ENCODE data around the gene PKIG. TPM values are rescaled to one million over a fixed set of nuclear protein-coding genes. Genes with fewer than 3 reads are reported as not detected.

The PKIG gene
- total RNA-seq, 1 donor from 2014 or later = 151 TPM

DNA sequence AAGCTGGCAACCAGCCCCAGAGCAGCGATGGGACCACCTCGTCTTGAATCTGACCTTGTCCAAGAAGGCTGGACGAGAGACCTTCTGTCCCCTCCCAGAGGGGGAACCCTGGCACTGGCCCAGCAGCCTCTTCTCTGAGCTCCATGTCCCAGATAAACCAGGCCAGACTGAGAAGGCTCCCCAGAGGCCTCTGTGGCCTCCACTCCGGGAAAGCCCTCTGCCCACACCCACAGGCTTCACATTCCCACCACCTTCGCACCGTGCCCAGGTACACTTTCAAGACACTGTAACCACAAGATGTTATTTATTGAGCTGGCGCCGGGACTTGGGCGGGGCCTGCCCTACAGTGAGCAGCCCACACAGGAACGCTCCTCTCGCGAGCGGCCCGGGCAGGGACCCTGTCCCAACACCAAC is 35.9 kb downstream of the PKIG start:
- no peak for DNase-seq (ENCODE audit: low read depth in 2 of 2)

DNA sequence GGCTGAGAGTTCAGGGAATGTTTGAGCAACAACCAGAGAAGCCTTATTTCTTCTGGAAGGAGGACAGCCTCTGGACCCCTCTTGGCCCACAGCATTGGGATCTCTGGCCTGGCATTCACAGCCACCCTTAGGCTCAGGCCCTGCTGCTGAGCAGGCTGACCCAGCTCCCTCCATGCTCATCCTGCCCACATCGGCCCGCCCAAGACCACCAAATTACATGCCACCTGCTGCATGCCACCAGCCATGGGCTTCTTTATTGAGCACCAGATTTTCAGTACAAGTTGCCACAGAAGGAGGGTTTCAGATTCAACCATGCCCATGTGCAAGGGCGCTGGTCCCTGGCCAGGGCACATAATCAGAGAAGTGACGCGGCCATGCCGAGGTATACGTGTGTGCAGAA is 36.9 kb downstream of the PKIG start:
- DNase-seq (ENCODE audit: low read depth in 2 of 2) = no peak

DNA sequence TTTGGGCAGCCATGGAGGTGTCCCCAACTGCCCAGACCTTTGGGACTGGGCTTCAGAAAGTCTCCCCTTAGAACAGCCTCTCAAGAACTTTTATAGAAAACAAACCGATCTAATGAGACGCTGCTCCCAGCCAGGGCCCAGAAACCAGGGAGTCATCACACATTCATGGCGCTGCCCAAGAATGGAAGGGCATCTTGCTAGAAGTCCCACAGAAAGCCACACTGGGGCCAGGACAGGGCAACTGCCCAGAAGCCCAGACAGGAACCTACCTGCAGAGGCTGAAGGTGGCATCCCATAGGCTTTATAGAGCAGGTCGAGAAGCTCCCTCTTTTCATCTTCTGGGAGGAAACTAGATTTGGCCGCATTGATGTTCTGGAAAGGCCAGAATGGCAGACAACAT is 37.7 kb downstream of the PKIG start:
- no peak for DNase-seq (ENCODE audit: low read depth in 2 of 2)

DNA sequence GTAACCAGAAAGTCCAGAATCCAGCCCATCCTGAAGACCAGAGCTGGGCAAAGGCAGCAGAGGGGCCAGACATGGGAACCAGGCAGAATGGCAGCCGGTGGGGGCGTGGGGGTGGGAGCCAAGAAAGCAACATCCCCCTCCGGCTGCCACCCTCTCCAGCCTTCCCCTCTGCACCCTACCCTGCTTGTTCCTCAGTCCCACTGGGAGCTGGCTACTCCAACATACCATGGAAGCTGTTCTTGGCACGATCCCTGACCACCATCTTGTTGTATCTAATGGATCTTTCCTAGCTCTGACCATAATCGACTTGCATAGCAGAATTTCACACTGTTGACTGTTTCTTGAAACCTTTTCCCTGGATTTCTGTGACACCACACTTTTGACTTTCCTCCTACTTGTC is 38.9 kb downstream of the PKIG start:
- DNase-seq (ENCODE audit: low read depth in 2 of 2) = no peak

DNA sequence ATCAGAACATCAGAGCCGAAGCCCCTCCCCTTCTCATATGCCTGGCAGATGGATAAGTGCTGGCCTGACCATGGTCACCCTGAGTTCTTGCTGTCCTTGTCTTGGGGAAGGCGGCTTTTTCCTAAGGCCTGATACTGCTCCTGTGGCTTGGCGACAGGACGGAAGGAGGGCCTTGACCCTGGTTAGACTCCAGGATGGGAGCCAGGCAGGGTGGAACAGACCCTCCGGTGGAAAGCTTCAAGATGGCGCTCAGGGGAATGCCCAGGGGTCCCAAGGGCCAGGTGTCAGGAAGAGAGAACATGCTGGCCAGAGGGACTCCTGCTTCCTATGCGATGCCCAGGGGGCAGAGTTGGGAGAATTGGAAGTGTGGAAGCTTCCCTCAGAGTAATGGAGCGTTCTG is 39.6 kb downstream of the PKIG start:
- DNase-seq (ENCODE audit: low read depth in 2 of 2) = no peak

DNA sequence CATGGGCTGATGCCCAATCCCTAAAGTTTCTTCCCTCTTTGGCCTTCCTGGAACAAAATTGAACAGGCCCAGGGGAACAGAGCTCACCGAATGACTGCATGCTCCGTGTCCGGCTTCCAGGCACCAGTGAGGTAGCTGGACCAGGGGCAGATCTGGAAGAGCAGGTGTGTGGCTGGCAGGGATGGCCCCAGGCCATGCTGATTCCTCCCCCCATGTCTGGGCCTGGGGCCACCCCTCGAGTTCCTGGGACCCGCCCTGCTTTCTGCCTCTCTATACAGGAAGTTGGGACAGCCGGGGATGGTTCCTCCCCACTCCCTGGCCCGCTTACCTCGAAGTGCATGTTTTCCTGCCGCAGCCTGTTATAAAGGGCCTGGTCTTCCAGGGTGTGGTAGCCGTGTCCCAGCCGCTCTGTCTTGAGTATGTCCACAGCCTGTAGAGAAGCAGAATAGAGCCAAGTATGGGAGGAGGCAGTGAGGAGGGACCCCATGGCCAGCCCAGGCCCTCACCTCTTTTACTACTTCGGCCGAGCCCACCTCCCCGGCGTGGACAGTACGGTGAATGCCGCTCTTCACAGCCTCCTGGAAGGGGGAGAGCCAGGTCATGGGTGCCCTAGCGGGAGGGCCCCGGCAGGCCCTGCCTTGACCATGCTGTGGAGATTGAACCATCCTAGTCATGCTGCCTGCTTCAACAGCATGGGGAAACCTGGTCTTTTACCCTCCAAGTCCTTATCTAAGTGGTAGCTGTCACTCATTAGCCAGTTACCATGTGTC is 40.3 kb downstream of the PKIG start:
- DNase-seq (ENCODE audit: low read depth in 2 of 2) = no peak

DNA sequence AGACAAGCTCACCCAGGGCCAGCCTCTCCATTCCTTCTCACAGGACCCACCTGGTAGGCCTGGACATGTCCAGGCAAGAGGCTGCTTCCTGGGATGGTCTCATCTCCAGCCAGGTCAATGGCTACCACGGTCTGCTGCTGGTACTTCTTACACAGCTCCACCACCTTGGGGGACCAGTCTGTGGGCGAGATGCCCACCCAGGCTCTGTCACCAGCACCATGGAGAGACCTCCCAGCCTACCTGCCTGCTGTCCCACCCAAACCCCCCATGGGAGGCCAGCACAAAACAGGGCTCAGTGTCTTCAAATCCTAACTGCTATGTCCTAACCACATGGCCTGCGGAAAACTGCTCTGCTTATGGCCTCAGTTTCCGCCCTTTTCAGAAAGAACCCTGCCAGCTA is 41.8 kb downstream of the PKIG start:
- DNase-seq (ENCODE audit: low read depth in 2 of 2) = no peak

DNA sequence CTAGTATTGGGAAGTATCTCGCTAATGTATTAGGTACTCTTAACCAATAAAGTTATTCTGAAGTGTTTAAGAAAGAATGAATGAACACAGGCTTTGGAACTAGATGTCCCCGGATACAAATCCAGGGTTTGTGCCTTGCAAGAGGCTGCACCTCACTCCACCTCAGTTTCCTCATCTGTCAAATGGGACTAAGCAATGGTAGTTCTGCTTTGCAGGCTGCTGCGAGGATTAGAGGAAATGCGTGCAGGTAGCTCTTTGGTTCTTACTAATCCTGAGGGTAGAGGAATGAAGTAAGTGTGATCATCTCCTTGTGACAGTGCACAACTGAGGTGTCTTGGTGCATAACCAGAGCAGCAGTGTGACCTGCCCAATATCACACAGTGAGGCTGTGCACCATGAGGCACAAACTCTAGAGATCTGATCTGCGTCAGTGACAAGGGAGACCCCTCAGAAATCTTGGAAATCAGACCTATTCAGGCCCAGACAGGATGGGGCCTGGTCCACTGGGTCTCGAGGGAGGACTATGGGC is 42.4 kb downstream of the PKIG start:
- no peak for DNase-seq (ENCODE audit: low read depth in 2 of 2)

DNA sequence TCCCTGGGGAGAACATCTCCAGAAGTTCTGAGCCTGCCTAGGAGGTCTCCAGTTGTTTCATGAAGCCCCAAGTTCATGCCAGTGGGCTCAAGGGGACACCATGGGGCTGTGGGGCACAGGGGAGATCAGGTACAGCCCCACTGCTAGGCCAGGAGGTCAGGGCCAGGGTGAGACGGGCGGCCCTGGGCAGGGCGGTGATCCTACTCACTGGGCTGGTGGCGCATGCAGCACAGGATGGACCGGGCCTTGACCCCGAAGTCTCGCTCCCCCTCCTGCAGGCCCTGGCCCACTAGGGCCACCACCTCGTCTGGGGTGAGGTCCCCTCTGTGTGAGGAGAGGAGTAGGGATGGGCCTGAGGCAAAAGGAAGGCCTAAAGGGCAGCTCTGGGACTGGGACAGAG is 43.0 kb downstream of the PKIG start:
- DNase-seq (ENCODE audit: low read depth in 2 of 2) = no peak

DNA sequence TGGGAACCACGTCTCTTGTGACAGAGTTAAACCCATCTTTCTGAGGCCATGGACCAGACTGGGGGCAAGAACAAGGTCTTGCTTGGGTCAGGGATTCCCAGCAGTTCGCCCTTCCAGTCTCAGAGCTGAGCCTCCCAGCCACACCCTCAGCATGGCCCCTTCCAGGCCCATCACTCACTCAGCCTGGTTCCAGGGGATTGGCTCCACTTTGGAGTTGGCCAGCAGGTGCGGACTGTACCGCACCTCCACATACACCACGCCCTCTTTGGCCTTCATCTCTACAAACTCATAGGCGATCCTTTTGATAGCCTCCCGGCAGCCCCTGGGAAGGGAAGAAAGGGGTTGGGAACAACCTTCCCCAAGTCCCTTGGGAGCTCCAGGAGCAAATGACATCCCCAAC is 43.9 kb downstream of the PKIG start:
- no peak for DNase-seq (ENCODE audit: low read depth in 2 of 2)

DNA sequence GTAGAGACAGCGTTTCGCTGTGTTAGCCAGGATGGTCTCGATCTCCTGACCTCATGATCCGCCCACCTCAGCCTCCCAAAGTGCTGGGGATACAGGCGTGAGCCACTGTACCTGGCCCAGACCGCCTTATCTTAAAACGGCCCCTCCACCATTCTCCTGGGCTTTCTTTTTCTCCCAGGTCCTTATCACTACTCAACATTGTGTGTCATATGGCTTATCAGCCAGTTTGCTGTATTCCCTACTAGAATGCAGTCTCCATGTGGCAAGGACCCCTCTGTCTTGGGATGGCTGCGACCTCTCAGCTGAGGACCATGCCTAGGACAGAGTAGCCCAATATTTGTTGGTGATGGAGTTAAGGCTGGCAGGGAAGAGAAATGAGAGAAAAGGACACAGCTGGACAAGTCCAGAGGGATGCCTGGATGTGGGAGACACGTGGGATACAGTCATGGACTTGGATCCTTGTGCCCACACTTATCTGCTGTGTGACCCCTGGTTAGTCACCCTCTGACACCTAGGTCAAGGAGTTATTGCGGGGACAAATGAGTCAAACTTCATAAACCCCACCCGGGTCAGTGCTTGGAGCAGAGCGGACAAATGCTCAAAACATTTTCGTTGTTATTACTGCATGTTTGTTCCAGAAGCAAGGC is 45.1 kb downstream of the PKIG start:
- DNase-seq (ENCODE audit: low read depth in 2 of 2) = no peak

DNA sequence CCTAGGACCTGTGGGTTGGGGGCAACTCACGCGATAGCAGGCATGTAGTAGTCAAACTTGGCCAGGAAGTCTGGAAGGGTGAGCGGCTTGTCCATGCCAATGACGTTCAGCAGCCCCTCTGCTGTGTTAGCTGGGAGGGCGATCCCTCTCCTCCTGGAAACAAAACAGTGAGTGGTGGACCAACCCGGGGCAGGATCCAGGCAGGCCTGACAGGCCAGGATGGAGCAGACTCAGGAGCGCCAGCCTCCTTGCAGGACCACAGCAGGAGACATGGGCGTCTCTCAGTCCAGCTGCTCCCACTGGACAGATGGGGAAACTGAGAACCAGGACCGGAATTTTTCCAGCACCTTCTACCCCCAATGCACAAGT is 46.6 kb downstream of the PKIG start:
- no peak for DNase-seq (ENCODE audit: low read depth in 2 of 2)

DNA sequence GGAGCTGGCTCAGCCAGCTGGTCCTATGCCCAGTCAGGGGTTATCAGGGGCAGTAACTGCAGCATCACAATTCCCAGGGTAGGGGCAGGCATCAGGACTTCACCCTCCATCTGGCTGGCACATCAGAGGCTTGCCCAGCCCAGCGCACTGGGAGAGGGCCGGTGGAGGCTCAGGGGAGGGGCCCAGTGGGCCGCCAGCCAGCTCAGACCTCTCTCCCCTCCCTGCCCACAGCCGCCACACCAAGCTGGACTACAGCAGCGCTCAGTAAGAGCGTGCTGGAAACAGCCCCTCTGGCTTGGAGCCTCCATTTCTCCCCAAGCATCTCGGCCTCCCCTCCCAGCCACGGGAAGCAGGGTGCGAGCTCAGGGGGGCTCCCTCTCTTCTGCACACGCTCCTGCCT is 47.2 kb downstream of the PKIG start:
- no peak for DNase-seq (ENCODE audit: low read depth in 2 of 2)

DNA sequence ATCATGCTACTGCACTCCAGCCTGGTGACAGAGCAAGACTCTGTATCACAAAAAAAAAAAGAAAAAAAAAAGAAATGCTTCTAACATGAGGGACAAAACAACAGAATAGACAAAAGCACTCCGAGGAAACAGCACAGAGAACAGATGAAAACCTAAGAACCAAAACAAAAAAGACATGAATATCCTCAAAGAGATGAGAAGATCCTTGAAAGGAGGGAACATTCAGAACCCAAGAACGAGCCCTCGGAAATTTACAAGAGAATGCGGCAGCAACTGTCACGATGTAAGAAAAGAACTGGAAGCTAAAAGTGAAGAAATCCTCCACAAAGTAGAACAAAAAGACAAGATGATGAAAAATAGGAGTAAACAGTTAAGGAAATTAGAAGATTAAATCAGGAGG is 47.9 kb downstream of the PKIG start:
- DNase-seq (ENCODE audit: low read depth in 2 of 2) = no peak

DNA sequence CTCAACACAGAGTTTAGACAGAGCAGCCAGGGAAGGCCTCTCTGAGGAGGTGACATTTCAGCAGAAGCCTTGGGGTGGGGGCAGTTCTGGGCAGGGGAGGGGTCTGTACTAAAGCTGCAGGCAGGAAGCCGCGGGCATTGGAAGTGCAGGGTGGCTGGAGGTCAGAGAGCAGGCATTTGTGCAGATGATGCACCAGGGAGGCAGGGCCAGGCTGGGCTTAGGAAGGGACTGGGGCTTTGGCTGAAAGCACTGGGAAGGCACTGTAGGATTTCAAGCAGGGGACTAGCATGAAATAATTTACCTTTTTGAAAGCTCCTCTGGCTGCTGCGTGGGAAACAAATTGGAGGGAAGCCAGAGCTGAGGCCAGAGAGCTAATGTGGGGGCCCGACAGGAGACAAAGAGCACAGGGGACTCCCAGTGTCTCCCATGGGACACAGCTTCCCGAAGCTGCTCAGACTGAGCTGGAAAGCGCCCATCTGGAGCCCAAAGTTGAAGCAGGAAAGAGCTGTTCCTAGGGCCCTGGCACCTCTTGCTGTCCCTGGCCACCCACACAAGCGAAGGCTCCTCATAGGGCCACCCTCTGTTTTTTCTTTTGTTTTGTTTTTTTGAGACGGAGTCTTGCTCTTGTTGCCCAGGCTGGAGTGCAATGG is 49.8 kb downstream of the PKIG start:
- DNase-seq (ENCODE audit: low read depth in 2 of 2) = no peak

DNA sequence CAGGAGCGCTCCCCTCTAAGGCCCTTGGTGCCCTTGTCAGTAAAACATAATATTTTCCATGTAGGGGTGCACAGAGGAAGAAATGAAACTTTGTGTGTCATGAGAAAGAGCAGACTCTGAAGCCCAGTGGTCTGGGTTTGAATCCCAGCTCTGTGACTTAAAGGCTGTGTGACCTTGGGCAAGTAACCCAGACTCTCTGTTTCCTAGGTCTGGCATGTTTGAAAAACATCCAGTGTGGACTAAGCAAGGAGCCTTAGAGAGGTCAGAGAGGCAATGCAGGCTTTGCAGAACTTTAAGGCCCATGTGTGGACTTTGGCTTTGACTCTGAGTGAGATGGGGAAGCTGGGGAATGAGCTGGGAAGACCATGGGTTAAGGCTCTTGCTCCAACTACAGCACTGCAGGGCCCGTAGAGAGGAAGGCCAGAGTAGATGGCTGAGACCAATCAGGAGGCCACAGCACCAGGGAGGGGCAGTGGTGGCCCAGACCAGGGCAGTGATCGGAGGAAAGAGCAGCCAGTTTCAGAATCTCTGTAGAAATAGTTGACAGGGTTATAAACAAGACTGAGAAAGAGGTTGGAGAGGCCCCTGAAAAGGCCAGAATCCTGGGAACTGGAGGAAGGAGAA is 50.9 kb downstream of the PKIG start:
- DNase-seq (ENCODE audit: low read depth in 2 of 2) = no peak

DNA sequence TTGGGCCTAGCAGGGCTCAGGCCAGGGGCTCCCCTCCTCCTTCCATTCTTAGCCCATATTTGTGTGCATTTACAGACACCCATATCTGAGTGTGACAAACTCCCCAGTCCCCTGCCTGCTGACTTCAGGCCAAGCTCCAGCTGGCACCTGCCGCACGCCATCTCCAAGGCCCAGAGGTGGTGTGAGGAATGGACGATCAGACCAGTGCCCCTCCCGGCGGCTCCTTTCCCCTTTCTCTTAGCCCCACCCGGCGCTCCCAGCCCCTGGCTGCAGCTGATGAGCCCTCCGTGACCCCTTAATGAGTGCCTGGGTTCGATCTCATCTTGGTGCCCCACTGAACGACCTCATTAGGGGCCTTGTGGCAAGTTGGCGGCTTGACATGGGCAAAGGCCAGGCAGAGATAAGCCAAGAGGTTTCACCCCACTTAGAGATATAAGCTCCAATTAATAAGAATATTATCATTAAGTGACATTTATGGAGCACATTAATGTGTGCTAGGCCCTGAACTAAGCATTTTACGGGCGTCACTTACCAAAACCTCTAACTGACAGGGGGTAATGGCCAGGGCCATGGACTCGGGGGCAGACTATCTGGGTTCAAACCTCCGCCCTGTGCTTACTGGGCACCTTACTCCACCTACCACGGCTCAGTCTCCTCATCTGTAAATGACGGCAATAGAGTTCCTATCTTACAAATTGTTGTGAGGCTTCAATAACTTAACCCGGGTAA is 51.7 kb downstream of the PKIG start:
- DNase-seq (ENCODE audit: low read depth in 2 of 2) = no peak

DNA sequence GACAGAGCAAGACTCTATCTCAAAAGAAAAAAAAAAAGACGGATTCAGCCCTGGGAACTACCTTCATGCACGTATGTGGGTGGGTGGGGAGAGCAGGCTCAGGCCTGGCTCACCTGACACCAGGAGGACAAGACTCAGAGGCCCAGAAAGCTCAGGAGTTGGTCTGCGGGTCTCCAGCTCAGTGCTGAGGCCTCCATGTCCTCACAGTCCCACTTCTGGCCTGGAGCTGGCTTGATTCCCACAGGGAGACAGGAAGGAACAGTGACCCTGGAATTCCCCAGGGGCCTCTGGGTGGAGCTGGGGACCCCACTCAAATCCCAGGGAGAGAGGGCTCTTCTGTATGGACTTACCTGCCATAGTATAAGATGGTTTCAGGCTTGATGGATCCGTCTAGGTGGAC is 53.5 kb downstream of the PKIG start:
- no peak for DNase-seq (ENCODE audit: low read depth in 2 of 2)

DNA sequence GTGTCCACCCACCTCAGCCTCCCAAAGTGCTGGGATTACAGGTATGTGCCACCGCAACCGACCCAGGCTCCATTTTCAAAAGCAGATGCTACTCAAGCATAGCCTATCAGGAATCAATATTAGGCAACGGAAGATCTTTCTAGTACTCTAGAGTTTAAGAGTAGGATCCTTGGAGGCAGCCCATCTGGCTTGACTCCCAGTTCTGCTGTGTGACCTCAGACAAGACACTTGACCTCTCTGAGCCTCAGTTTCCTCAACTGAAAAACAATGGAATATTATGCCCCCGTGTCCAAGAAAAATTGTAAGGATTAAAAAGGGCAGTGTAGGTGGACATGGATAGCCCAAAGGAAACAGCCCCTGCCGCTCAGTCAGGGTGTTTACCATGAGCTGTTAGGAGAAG is 54.7 kb downstream of the PKIG start:
- DNase-seq (ENCODE audit: low read depth in 2 of 2) = no peak

DNA sequence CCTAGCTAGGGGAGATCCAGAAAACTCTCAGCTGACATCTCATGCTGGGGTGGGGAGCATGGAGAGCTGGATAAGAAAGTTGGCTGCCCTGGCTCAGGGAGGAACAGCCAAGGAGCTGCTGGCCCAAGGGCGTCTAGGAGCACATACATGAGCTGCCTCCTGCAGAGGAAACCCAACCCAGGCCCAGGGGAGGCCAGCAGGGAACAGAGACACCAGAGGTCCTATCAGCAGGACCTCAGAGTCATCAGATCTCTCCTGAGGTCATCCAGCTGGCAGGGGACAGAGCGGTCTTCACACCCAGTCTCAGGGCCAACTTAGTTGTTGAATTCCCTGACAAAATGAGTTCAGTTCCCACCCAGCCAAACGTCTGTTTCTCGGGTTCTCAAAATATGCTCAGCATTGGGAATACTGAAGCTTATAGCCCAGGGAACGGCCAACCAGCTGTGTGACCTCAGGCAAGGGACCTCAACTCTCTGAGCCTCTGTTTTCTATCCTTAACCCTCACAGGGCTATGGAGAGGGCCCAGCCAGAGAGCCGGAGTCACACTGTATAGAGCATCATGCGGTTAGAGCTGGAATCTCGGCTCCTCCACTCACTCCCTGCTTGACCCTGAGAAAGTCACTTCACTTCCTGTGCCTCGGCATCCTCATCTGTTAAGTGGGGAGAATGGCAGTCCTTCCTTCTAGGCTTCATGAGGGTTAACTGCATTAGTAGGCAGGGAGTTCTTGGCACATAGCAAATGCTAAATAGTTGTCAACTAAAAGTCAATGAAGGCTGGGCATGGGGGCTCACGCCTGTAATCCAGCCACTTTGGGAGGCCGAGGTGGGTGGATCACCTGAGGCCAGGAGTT is 55.4 kb downstream of the PKIG start:
- DNase-seq (ENCODE audit: low read depth in 2 of 2) = no peak

DNA sequence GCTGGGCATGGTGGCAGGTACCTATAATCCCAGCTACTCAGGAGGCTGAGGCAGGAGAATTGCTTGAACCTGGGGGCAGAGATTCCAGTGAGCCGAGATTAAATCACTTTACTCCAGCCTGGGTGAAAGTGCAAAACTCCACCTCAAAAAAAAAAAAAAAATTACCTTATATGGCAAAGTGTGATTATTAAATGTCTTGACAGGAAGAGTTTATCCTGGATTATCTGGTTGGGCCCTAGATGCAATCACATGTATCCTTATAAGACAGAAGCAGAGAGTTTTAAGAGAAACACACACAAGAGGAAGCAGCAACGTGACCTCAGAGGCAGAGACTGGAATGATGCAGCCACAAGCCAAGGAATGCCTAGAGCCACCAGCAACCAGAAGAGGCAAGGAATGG is 58.1 kb downstream of the PKIG start:
- DNase-seq (ENCODE audit: low read depth in 2 of 2) = no peak
